ENCODE results near the gene SURF6. TPM values are rescaled to one million over a fixed set of nuclear protein-coding genes. Genes with fewer than 3 reads are reported as not detected.

SURF6 gene
- total and polyA plus RNA-seq, 10 donors = 13.2 to 28.6 (median 17.2) TPM

- no peaks in the 10 kb centered on the region for H3K27me3 ChIP-seq (replicated peaks in 1 of 7)
- H3K4me3 ChIP-seq = peak within 1 kb of the TSS; percentile 66 to 100 (median 88)
- H3K27ac ChIP-seq = peak within 1 kb of the TSS; percentile 89 to 95 (median 94)
- WGBS, 5 donors = 0 to 1% (median 0%) methylated on average over 50 to 64 of the region's 64 CpGs
- intact Hi-C loops (cut with DNase I; ENCODE audit: low total_unique reads) = no loop called here
- H3K4me1 ChIP-seq = peaks cover 20 to 79% (median 40%) of the 10 kb centered on the region in 6 donors
- DNase-seq = peak; percentile 95
- H3K9me3 ChIP-seq = no peaks in the 10 kb centered on the region
- H3K36me3 ChIP-seq = peaks cover 8 to 74% (median 68%) of the 10 kb centered on the region in 6 donors
- peak in 2 of 3 donors; percentile 82 to 83 for TF ChIP-seq POLR2A (IDR thresholded peaks at IDR 0.05)
- peak; percentile 96 to 99 (median 98) for TF ChIP-seq POLR2AphosphoS5 (IDR thresholded peaks at IDR 0.05)
- TF ChIP-seq CTCF (IDR thresholded peaks at IDR 0.05 in 8 of 11, conservative IDR thresholded peaks at IDR 0.05 in 3 of 11) = peak in 5 of 11 experiments; percentile 17 to 48 (median 33)
Observed at GRCh38 chr9:133347985-133348717, 12.2 kb upstream of the SURF6 start, which contains the start of the genes MED22 and RPL7A. Gene MED22, minus strand, starts transcription at chr9:133348131. Its CDS starts 1,469 bp downstream, at chr9:133346662. Gene RPL7A, plus strand, starts transcription at chr9:133348218. Its CDS starts 26 bp downstream, at chr9:133348244.

- no peak for TF ChIP-seq POLR2A (IDR thresholded peaks at IDR 0.05)
- TF ChIP-seq CTCF (IDR thresholded peaks at IDR 0.05 in 8 of 11, conservative IDR thresholded peaks at IDR 0.05 in 3 of 11) = no peak
- TF ChIP-seq POLR2AphosphoS5 (IDR thresholded peaks at IDR 0.05) = no peak
- intact Hi-C loops (cut with DNase I; ENCODE audit: low total_unique reads) = no loop called here
- no peaks in the 10 kb centered on the region for H3K27me3 ChIP-seq (replicated peaks in 1 of 7)
- no peaks in the 10 kb centered on the region for H3K9me3 ChIP-seq
- peak overlapping the region; percentile 89 to 95 (median 94) for H3K27ac ChIP-seq
- 0 to 1% (median 0%) methylated on average over 29 to 41 of the region's 41 CpGs for WGBS, 5 donors
- H3K4me1 ChIP-seq = peaks cover 20 to 82% (median 43%) of the 10 kb centered on the region in 6 donors
- peak; percentile 88 for DNase-seq
- H3K4me3 ChIP-seq = peak overlapping the region; percentile 66 to 100 (median 88)
- peaks cover 7 to 74% (median 68%) of the 10 kb centered on the region in 6 donors for H3K36me3 ChIP-seq
Observed at GRCh38 chr9:133347515-133347984, 11.6 kb upstream of the SURF6 start.

GRCh38 chr9:133346021-133346785 lies 10.2 kb upstream of the SURF6 start:
- H3K4me3 ChIP-seq = peak overlapping the region in 6 of 8 donors; percentile 66 to 100 (median 88)
- H3K4me1 ChIP-seq = peaks cover 24 to 82% (median 56%) of the 10 kb centered on the region in 6 donors

More at GRCh38 chr9:133346021-133346785, 10.2 kb upstream of the SURF6 start:
- WGBS, 5 donors = 79 to 83% (median 81%) methylated on average over 15 of the region's 15 CpGs
- peak overlapping the region in 5 of 8 donors; percentile 89 to 94 (median 94) for H3K27ac ChIP-seq
- no peaks in the 10 kb centered on the region for H3K9me3 ChIP-seq
- DNase-seq = no peak
- H3K36me3 ChIP-seq = peaks cover 6 to 74% (median 68%) of the 10 kb centered on the region in 6 donors
- no peak for TF ChIP-seq CTCF (IDR thresholded peaks at IDR 0.05 in 8 of 11, conservative IDR thresholded peaks at IDR 0.05 in 3 of 11)
- TF ChIP-seq POLR2A (IDR thresholded peaks at IDR 0.05) = no peak
- TF ChIP-seq POLR2AphosphoS5 (IDR thresholded peaks at IDR 0.05) = no peak
- intact Hi-C loops (cut with DNase I; ENCODE audit: low total_unique reads) = no loop called here
- H3K27me3 ChIP-seq (replicated peaks in 1 of 7) = no peaks in the 10 kb centered on the region
